Myocyte (in vitro differentiated cells): ENCODE results near the gene SPDYE4. TPM values are rescaled to one million over a fixed set of nuclear protein-coding genes. Genes with fewer than 3 reads are reported as not detected.

ENCODE experiments used
- DNase-seq: peaks from one replicate; pipeline ENCODE4 v3.0.0-alpha.2; 2012; ENCODE audit warnings: low read depth
- total RNA-seq: library from RNA; depleted of rRNA; stranded (reverse); fragments of >200 nt; gene quantifications from 2 replicates; pipeline ENCODE4 v1.2.3, GENCODE V29; 2014

Gene SPDYE4
- total RNA-seq, 1 donor from 2014 or later, result not detected

GRCh38 chr17:8713878-8714277 is 44.5 kb downstream of the SPDYE4 start:
- DNase-seq, result no peak

- DNase-seq, result no peak
Measured at GRCh38 chr17:8713315-8713714, 45.0 kb downstream of the SPDYE4 start.

GRCh38 chr17:8712698-8713097 is 45.6 kb downstream of the SPDYE4 start:
- DNase-seq, result no peak

- no peak for DNase-seq
Measured at GRCh38 chr17:8711291-8711690, 47.1 kb downstream of the SPDYE4 start.

DNA sequence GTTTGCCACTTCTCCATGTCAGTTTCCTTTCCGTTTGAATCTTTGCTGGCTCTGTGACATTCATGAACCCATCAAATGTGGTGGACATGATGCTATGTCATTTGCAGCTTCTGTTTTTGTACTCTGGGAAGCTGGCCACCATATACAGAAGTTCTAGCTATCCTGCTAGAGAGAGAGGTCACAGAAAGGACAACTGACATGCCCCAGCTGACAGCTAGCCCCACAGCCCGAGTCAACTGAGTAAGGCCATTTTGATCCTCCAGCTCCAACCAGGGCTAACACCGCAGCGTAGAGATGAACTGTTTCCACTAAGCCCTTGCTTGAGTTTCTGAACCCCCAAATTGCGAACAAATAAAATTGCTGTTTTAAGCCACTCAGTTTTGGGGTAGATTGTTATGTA is 47.5 kb downstream of the SPDYE4 start:
- no peak for DNase-seq

- DNase-seq, result no peak
Measured at GRCh38 chr17:8709006-8709405, 49.3 kb downstream of the SPDYE4 start.

DNA sequence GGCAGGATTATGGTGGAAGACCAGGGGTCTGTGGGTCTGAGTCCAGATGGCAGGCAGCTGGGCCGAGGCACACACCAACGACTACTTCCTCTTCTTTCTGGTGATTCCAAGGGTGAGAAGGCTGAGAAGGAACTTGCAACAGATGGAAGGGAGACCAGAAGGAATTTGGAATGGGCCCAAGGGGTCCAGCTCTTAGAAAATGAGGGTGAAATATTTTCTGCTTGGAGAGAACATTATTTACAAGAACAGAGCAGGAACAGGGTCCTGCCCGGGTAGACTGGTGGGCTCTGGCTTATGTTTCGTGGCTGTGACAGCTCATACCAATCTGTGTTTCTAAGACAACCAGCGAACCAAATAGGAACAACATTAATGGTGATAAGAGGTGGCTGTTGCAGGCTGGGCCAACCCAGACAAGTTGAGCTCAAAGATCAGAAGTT is 50.3 kb downstream of the SPDYE4 start:
- DNase-seq, result no peak

DNA sequence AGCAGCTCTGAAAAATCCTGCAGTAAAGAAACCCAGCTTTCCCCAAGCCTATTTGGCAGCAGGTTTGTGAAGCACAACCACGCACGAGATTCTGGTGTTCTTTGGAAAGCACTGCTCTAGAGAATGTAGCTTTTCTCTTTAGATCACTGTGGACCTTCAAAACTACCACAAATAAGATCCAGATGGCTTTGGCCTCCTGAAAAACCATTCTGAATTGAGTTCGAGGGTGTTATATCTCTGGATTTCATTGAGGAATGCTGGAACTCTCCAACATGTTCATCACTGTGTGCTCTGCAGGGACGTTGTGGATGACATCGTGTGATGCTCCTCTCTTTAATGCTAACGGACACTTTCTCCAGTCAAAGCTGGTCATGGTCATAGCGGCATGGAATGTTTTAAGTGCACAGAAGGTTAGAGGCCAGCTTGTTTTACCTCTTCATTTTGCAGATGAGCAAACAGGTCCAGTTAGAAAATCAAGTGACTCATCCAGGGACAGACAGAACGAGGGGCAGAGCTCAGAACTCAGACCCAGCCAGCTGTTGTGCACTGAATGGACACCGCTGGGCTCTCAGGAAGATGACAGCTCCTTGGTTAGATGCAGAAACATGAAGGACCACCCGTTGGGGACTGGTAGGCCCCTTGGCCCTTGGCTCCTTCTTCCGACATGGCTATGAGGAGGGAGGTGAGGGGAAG is 50.9 kb downstream of the SPDYE4 start:
- DNase-seq, result no peak

DNA sequence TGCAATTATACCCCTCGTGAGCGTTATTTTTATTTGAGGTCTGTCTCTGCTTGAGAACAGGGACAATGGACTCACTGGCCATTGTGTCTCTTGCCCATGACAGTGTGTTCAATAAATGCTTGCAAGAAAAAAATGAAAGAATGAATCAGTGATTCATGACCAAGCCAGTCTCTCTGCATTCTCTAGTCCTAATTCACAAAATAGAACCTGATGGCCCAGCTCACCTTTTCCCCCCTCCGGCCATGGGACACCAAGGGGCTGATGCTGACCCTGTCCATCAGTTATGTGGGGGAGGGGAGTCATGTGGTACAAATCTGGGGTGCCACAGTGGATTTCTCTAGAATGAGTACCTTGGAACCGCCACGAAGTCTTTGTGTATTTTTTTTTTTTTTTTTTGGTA is 51.9 kb downstream of the SPDYE4 start:
- no peak for DNase-seq

DNA sequence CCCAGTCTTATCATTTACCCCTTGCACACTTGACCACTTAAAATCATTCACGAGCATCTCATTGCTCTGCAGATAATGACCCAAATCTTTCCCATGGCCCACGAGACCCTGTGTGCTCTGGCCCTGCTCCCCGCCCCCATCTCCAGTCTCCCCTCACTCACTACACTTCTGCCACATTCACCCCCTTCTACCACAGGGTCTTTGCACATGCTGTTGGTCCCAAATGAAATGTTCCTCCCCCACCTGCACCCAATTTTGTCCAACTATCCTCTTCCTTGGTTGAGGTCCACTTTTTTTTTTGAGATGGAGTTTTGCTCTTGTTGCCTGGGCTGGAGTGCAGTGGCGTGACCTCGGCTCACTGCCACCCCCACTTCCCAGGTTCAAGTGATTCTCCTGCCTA is 52.9 kb downstream of the SPDYE4 start:
- no peak for DNase-seq

- no peak for DNase-seq
Measured at GRCh38 chr17:8703001-8703400, 55.3 kb downstream of the SPDYE4 start.

DNA sequence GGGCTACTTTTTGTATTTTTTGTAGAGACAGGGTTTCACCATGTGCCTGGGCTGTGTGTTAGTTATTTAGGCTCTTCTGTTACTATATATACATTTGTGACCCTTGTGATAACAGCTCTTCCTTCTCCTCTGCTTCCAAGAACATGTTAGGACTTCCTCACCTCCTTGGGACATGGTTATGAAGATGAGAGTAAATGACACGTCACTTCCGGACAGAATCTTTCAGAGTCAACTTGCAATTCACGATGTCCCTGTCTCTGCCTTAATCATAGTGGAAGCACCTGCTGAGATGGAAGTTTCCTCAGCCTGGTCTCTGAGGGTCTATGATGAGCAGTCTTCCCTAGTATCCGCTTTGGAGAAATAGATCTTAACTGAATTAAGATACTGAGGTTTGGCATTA is 56.6 kb downstream of the SPDYE4 start:
- DNase-seq, result no peak

DNA sequence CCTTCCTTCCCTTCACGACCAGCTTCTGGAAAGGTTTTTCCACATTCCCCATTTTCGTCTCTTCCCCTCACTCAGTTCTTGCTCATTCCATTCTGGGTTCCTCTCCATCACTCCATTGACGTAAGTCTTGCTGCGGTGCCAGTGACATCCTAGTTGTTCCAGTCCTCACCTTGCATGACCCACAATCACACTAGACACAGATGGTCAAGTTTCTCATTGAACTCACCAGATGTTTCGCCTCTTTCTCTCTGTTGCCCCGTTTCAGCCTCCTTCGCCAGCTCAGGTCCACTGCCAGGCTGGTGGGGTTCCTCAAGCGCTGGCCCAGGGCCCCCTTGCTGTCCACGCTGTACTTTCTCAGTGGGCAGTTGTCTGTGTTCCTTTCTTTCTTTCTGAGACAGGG is 57.1 kb downstream of the SPDYE4 start:
- DNase-seq, result no peak

Other genes with a start within 250 kb of the SPDYE4 start
- 10.7 and 17.9 TPM in 2 replicates for gene MYH10, start 127.8 kb downstream of the SPDYE4 start, total RNA-seq
- not detected in 2 replicates for gene CCDC42, start 13.7 kb downstream of the SPDYE4 start, total RNA-seq
- gene MFSD6L, start 40.8 kb upstream of the SPDYE4 start, total RNA-seq, result not detected in 2 replicates
- gene PIK3R6, start 109.1 kb upstream of the SPDYE4 start, total RNA-seq, result not detected in 2 replicates
- not detected in 2 replicates for gene PIK3R5, start 207.2 kb upstream of the SPDYE4 start, total RNA-seq